B cell (primary cell): ENCODE results near the gene FATE1. TPM values are rescaled to one million over a fixed set of nuclear protein-coding genes. Genes with fewer than 3 reads are reported as not detected.

Source experiments
- ATAC-seq: fragments of 200-7000 bp; cut with Tn5 transposase; one replicate; pipeline ENCODE4 v1.10.0; 2021; ENCODE audit warnings: low read depth, mild to moderate bottlenecking, moderate number of reproducible peaks, moderate library complexity
- CTCF ChIA-PET: fragments of 350-600 bp; sonication (Branson Sonifier 250); formaldehyde crosslinking; loops from one replicate; lab custom pipeline; 2021; ENCODE audit warnings: antibody characterized with exemption, inconsistent platforms; lab: Charles Lee
- POLR2A ChIA-PET: fragments of 350-600 bp; sonication (Branson Sonifier 250); formaldehyde crosslinking; loops from one replicate; lab custom pipeline; 2021; ENCODE audit warnings: antibody characterized with exemption; lab: Charles Lee
- DNase-seq: peaks from one replicate; pipeline ENCODE4 v3.0.0; 2013
- H2AFZ ChIP-seq: 2 replicates; pipeline ENCODE4 v1.6.1; 2012; ENCODE audit warnings: mild to moderate bottlenecking, low read depth, low read length; ENCODE audit not compliant: insufficient read depth, poor library complexity, severe bottlenecking
- H3K27ac ChIP-seq, 2 donors: 1 replicate in 1 of 2; 2 replicates in 1 of 2; pipeline ENCODE4 v1.5.1; 2012 to 2013; ENCODE audit warnings: low read length in 2 of 2, mild to moderate bottlenecking in 2 of 2, moderate library complexity in 1 of 2
- H3K27me3 ChIP-seq, 4 experiments: fragments of 200-600 bp in 1 of 4; sonication (generic) in 1 of 4; replicated peaks in 1 of 4; 1 replicate in 2 of 4; 2 replicates in 2 of 4; pipeline versions ENCODE4 v1.6.1 to v1.7.0; 2013 to 2016; ENCODE audit warnings: low read length in 3 of 4, mild to moderate bottlenecking in 2 of 4, mixed read lengths in 1 of 4, moderate library complexity in 1 of 4; ENCODE audit not compliant: insufficient read depth in 4 of 4, control insufficient read depth in 3 of 4; ENCODE audit errors: control extremely low read depth in 1 of 4
- H3K36me3 ChIP-seq, 2 experiments: replicated peaks in 1 of 2; 1 replicate in 1 of 2; 2 replicates in 1 of 2; pipeline versions ENCODE4 v1.6.1 to v1.7.1; 2013; ENCODE audit warnings: low read length in 1 of 2; ENCODE audit not compliant: insufficient read depth in 2 of 2, control insufficient read depth in 1 of 2; ENCODE audit errors: control extremely low read depth in 1 of 2, extremely low read depth in 1 of 2
- H3K4me1 ChIP-seq, 2 donors: fragments of 200-600 bp in 1 of 2; sonication (generic) in 1 of 2; 1 replicate in 1 of 2; 2 replicates in 1 of 2; pipeline versions ENCODE4 v1.5.1 to v1.6.1; 2013 to 2017; ENCODE audit warnings: low read length in 2 of 2; ENCODE audit not compliant: control insufficient read depth in 2 of 2, insufficient read depth in 2 of 2
- H3K4me2 ChIP-seq: replicated peaks from 2 replicates; pipeline ENCODE3; 2012; ENCODE audit warnings: mild to moderate bottlenecking, low read depth, low read length; ENCODE audit not compliant: poor library complexity, severe bottlenecking
- H3K4me3 ChIP-seq, 5 experiments: fragments of 200-600 bp in 1 of 5; sonication (generic) in 1 of 5; 1 replicate in 3 of 5; 2 replicates in 2 of 5; pipeline versions ENCODE4 v1.5.1 to v1.7.0; 2011 to 2016; ENCODE audit warnings: low read length in 4 of 5, mild to moderate bottlenecking in 4 of 5, low read depth in 2 of 5, control low read depth in 1 of 5, moderate library complexity in 1 of 5; ENCODE audit not compliant: insufficient read depth in 1 of 5; ENCODE audit errors: control extremely low read depth in 1 of 5, extremely low read depth in 1 of 5
- H3K79me2 ChIP-seq: fragments of 200-600 bp; sonication (generic); one replicate; pipeline ENCODE4 v1.6.0; 2016; ENCODE audit warnings: low read length; ENCODE audit not compliant: control insufficient read depth, insufficient read depth
- H3K9ac ChIP-seq: fragments of 200-600 bp; sonication (generic); 2 replicates; pipeline ENCODE4 v1.6.1; 2017; ENCODE audit warnings: mild to moderate bottlenecking, low read length, moderate library complexity
- H3K9me3 ChIP-seq, 3 donors: one replicate each; pipeline versions ENCODE4 v1.6.1 to v1.7.1; 2013; ENCODE audit warnings: low read length in 2 of 3; ENCODE audit not compliant: control insufficient read depth in 2 of 3, insufficient read depth in 1 of 3; ENCODE audit errors: control extremely low read depth in 1 of 3
- H4K20me1 ChIP-seq: 2 replicates; pipeline ENCODE4 v1.6.0; 2012; ENCODE audit warnings: mild to moderate bottlenecking, low read length; ENCODE audit not compliant: insufficient read depth, control insufficient read depth, poor library complexity, severe bottlenecking
- H3K27ac Mint-ChIP-seq: one replicate; pipeline ENCODE4 v1.8.0; 2021; ENCODE audit warnings: mixed read lengths
- H3K27me3 Mint-ChIP-seq: one replicate; pipeline ENCODE4 v1.8.0; 2021; ENCODE audit warnings: mixed read lengths
- H3K4me1 Mint-ChIP-seq: one replicate; pipeline ENCODE4 v1.8.0; 2021; ENCODE audit warnings: mixed read lengths
- H3K4me3 Mint-ChIP-seq: one replicate; pipeline ENCODE4 v1.8.0; 2021; ENCODE audit warnings: mixed read lengths
- H3K9me3 Mint-ChIP-seq: one replicate; pipeline ENCODE4 v1.8.0; 2022; ENCODE audit warnings: mixed read lengths; ENCODE audit not compliant: insufficient read depth
- CTCF ChIP-seq: fragments of 200-600 bp; IDR thresholded peaks from one replicate; pipeline ENCODE4 v1.8.0; 2022; ENCODE audit warnings: antibody characterized with exemption, mild to moderate bottlenecking
- EZH2 ChIP-seq: IDR thresholded peaks from 2 replicates; pipeline ENCODE4 v1.6.1; 2012; ENCODE audit warnings: borderline replicate concordance, low read depth, mild to moderate bottlenecking, moderate library complexity, low read length; ENCODE audit not compliant: insufficient read depth, poor library complexity, severe bottlenecking
- WGBS: methylation state at CpG from one replicate; pipeline ENCODE4 v1.1.5; 2013; ENCODE audit warnings: missing lambda C conversion rate; ENCODE audit not compliant: insufficient coverage; 5-methylcytosine and 5-hydroxymethylcytosine counted together
- intact Hi-C: fragments of 100-400 bp; cut with micrococcal nuclease; formaldehyde crosslinking; loops from one replicate; pipeline ENCODE4 v1.10.0; 2022
- polyA plus RNA-seq: library from polyadenylated mRNA; depleted of rRNA; stranded (reverse); fragments of >200 nt; gene quantifications from 2 replicates; pipeline ENCODE4 v1.2.3, GENCODE V29; 2012
- total RNA-seq, 2 donors: library from RNA; stranded (reverse); fragments of 120-200 nt in 1 of 2; gene quantifications; 1 replicate in 1 of 2; 2 replicates in 1 of 2; pipeline versions ENCODE4 v1.2.3 to v1.2.4, GENCODE V29; 2013 to 2022

FATE1 gene
- total and polyA plus RNA-seq, 2 donors (not counting 1 experiment from before 2014, with no cell fraction given) = not detected

GRCh38 chrX:151765026-151765425, 49.2 kb downstream of the FATE1 start:
- no peak for TF ChIP-seq CTCF
- no peak for TF ChIP-seq EZH2
- no peaks in the 10 kb centered on the region for H3K9me3 Mint-ChIP-seq
- Histone ChIP-seq H3K27me3 (no peaks in the 10 kb centered on the region), H3K4me2 (no peak overlapping the region), H3K36me3 (no peaks in the 10 kb centered on the region), H3K9ac (no peak overlapping the region), H3K4me1 (no peaks in the 10 kb centered on the region), H3K79me2 (no peaks in the 10 kb centered on the region), H3K4me3 (no peak overlapping the region), H4K20me1 (no peaks in the 10 kb centered on the region), H3K27ac (no peak overlapping the region), H3K9me3 (no peaks in the 10 kb centered on the region), H2AFZ (no peak overlapping the region)
- peaks cover 7% of the 10 kb centered on the region for H3K27me3 Mint-ChIP-seq
- ChIA-PET CTCF (no interaction called here), POLR2A (no interaction called here)
- H3K27ac Mint-ChIP-seq = no peak overlapping the region
- no peak for ATAC-seq
- no peak for DNase-seq
- 80% methylated on average over 1 of the region's 2 CpGs for WGBS
- no peaks in the 10 kb centered on the region for H3K4me1 Mint-ChIP-seq
- no peak overlapping the region for H3K4me3 Mint-ChIP-seq
- intact Hi-C loops = no loop called here

- Mint-ChIP-seq H3K27ac (no peak overlapping the region), H3K27me3 (no peaks in the 10 kb centered on the region), H3K9me3 (no peaks in the 10 kb centered on the region), H3K4me3 (no peak overlapping the region), H3K4me1 (no peaks in the 10 kb centered on the region)
- Histone ChIP-seq H3K4me1 (no peaks in the 10 kb centered on the region), H3K4me3 (no peak overlapping the region), H3K27ac (no peak overlapping the region), H3K4me2 (no peak overlapping the region), H3K79me2 (no peaks in the 10 kb centered on the region), H3K9me3 (no peaks in the 10 kb centered on the region), H3K36me3 (no peaks in the 10 kb centered on the region), H4K20me1 (no peaks in the 10 kb centered on the region), H2AFZ (no peak overlapping the region), H3K27me3 (no peaks in the 10 kb centered on the region), H3K9ac (no peak overlapping the region)
- POLR2A ChIA-PET = no interaction called here
- 100% methylated on average over 1 of the region's 3 CpGs for WGBS
- DNase-seq = no peak
- TF ChIP-seq EZH2 (no peak), CTCF (no peak)
- CTCF ChIA-PET = no interaction called here
- no peak for ATAC-seq
- intact Hi-C loops = no loop called here
These were observed 55.9 kb downstream of the FATE1 start for GRCh38 chrX:151771726-151772125.

Other genes with a start within 250 kb of the FATE1 start
- not detected in 2 replicates for gene PASD1, start 152.4 kb upstream of the FATE1 start, total RNA-seq
- gene PASD1, start 152.4 kb upstream of the FATE1 start, polyA plus RNA-seq = not detected in 2 replicates
- not detected in 2 replicates for gene PRRG3, start 20.6 kb upstream of the FATE1 start, total RNA-seq
- gene PRRG3, start 20.6 kb upstream of the FATE1 start, polyA plus RNA-seq = not detected in 2 replicates
- not detected in 2 replicates for gene CNGA2, start 18.7 kb downstream of the FATE1 start, total RNA-seq
- gene CNGA2, start 18.7 kb downstream of the FATE1 start, polyA plus RNA-seq = not detected in 2 replicates
- not detected in 2 replicates for gene MAGEA4, start 196.9 kb downstream of the FATE1 start, total RNA-seq
- gene MAGEA4, start 196.9 kb downstream of the FATE1 start, polyA plus RNA-seq = not detected in 2 replicates